Natural killer cell (primary cell): ENCODE data around the gene RGS19. TPM values are rescaled to one million over a fixed set of nuclear protein-coding genes. Genes with fewer than 3 reads are reported as not detected.

Experiments used
- ATAC-seq, 3 donors: fragments of 150-1000 bp in 2 of 3; fragments of 200-7000 bp in 1 of 3; cut with Tn5 transposase; 1 replicate in 1 of 3; 2 replicates in 2 of 3; pipeline ENCODE4 v1.10.0; 2021; ENCODE audit warnings: mild to moderate bottlenecking in 2 of 3, moderate library complexity in 2 of 3
- DNase-seq, 2 donors: peaks; one replicate each; pipeline versions ENCODE4 v3.0.0 to v3.0.0-alpha.2; 2013 to 2021; ENCODE audit warnings: mixed read lengths in 1 of 2
- H3K27ac ChIP-seq: one replicate; pipeline ENCODE4 v1.5.1; 2013; ENCODE audit warnings: mild to moderate bottlenecking, low read length
- H3K27me3 ChIP-seq: one replicate; pipeline ENCODE4 v1.6.1; 2013; ENCODE audit warnings: low read length; ENCODE audit not compliant: control insufficient read depth, insufficient read depth
- H3K36me3 ChIP-seq: one replicate; pipeline ENCODE4 v1.6.1; 2013; ENCODE audit warnings: low read length; ENCODE audit not compliant: control insufficient read depth, insufficient read depth
- H3K4me1 ChIP-seq: one replicate; pipeline ENCODE4 v1.6.1; 2013; ENCODE audit warnings: low read length; ENCODE audit not compliant: control insufficient read depth, insufficient read depth
- H3K4me3 ChIP-seq: one replicate; pipeline ENCODE4 v1.5.1; 2013; ENCODE audit warnings: low read length
- H3K9me3 ChIP-seq: one replicate; pipeline ENCODE4 v1.6.1; 2013; ENCODE audit warnings: low read length; ENCODE audit not compliant: control insufficient read depth, insufficient read depth
- H3K27ac Mint-ChIP-seq, 2 donors: one replicate each; pipeline ENCODE4 v1.8.0; 2022; ENCODE audit warnings: mild to moderate bottlenecking in 2 of 2, mixed read lengths in 2 of 2, moderate library complexity in 1 of 2
- H3K27me3 Mint-ChIP-seq, 2 donors: one replicate each; pipeline ENCODE4 v1.8.0; 2022; ENCODE audit warnings: low read depth in 2 of 2, mixed read lengths in 2 of 2
- H3K36me3 Mint-ChIP-seq: one replicate; pipeline ENCODE4 v1.8.0; 2022; ENCODE audit warnings: mixed read lengths
- H3K4me1 Mint-ChIP-seq, 2 donors: one replicate each; pipeline ENCODE4 v1.8.0; 2022; ENCODE audit warnings: mixed read lengths in 2 of 2
- H3K4me3 Mint-ChIP-seq: one replicate; pipeline ENCODE4 v1.8.0; 2022; ENCODE audit warnings: mild to moderate bottlenecking, moderate library complexity, mixed read lengths
- H3K9me3 Mint-ChIP-seq, 2 donors: one replicate each; pipeline ENCODE4 v1.8.0; 2022; ENCODE audit warnings: mixed read lengths in 2 of 2
- WGBS: methylation state at CpG from one replicate; pipeline ENCODE4 v1.1.7; 2013; ENCODE audit warnings: missing lambda C conversion rate; ENCODE audit not compliant: insufficient coverage; 5-methylcytosine and 5-hydroxymethylcytosine counted together
- intact Hi-C: fragments of 100-400 bp; cut with micrococcal nuclease; formaldehyde crosslinking; loops from one replicate; pipeline ENCODE4 v1.14.2; 2022
- total RNA-seq, 4 donors: library from RNA; stranded (reverse); fragments of 120-200 nt in 1 of 4; gene quantifications; one replicate each; pipeline versions ENCODE4 v1.2.3 to v1.2.4, GENCODE V29; 2013 to 2022
- TF ChIP-seq, protein P1 (sequence below): fragments of 200-600 bp; IDR thresholded peaks from one replicate; pipeline ENCODE4 v1.8.0; 2022; ENCODE audit warnings: antibody characterized with exemption

RGS19 gene
- total RNA-seq, 3 donors from 2014 or later (not counting 1 experiment from before 2014, with no cell fraction given): 61.9 to 76.4 (median 68.2) TPM

DNA sequence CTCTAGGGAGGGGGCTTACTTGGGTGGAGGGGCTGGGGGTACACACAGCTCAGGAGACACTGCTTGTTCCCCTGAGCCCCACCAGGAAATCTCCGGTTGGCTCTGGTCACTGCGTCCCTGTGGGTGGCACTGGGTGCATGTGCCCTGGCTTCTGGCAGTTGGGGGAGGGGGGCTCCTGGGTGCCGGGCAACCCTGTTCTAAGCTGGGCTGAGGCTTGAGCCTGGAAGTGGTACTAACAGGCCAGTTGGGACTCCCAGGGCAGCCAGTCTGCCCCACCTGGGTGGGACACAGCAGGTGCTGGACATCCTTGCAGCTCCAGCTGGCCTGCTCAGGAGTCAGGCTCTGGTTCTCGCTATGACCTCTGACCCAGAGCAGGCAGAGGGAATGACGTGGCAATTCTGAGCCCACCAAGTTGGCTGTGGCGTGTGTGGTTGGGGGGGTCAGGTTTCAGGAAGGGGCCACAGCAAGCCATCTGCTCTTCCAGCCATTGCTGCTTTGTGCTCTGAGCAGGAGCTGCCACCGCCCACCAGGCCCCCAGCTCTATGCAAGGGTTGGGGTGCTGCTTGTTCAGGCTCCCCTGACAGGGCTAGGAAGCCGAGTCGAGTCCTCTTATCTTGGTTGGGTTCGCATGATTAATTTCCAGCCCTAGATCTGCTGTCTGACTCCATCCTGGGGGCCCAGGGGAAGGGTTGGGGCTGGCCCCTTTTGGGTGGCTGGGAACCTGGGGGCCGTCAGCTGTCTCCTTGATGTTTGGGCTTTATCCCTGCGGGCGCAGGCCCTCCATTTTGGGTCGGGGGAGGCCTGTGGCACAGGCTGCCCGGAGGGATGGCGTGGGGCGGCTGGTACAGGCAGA lies 42.7 kb downstream of the RGS19 start:
- ATAC-seq: no peak
- intact Hi-C loops: loop anchor here (5.0 kb wide), 1 partner anchor 124 kb away; no protein-coding TSS in a partner anchor
- Histone ChIP-seq H3K4me1 (peaks cover 64% of the 10 kb centered on the region), H3K4me3 (no peak overlapping the region), H3K36me3 (peaks cover 17% of the 10 kb centered on the region), H3K27ac (no peak overlapping the region), H3K9me3 (no peaks in the 10 kb centered on the region), H3K27me3 (peaks cover 33% of the 10 kb centered on the region)
- no peak for DNase-seq
- WGBS: 69% methylated on average over 17 of the region's 17 CpGs
- Mint-ChIP-seq H3K27ac (no peak overlapping the region), H3K27me3 (peaks cover 7 to 17% of the 10 kb centered on the region in 2 donors), H3K36me3 (no peaks in the 10 kb centered on the region), H3K4me3 (no peak overlapping the region), H3K4me1 (peaks cover 5 to 11% of the 10 kb centered on the region in 2 donors), H3K9me3 (no peaks in the 10 kb centered on the region)
- TF ChIP-seq, protein P1, sequence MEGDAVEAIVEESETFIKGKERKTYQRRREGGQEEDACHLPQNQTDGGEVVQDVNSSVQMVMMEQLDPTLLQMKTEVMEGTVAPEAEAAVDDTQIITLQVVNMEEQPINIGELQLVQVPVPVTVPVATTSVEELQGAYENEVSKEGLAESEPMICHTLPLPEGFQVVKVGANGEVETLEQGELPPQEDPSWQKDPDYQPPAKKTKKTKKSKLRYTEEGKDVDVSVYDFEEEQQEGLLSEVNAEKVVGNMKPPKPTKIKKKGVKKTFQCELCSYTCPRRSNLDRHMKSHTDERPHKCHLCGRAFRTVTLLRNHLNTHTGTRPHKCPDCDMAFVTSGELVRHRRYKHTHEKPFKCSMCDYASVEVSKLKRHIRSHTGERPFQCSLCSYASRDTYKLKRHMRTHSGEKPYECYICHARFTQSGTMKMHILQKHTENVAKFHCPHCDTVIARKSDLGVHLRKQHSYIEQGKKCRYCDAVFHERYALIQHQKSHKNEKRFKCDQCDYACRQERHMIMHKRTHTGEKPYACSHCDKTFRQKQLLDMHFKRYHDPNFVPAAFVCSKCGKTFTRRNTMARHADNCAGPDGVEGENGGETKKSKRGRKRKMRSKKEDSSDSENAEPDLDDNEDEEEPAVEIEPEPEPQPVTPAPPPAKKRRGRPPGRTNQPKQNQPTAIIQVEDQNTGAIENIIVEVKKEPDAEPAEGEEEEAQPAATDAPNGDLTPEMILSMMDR: no peak

DNA sequence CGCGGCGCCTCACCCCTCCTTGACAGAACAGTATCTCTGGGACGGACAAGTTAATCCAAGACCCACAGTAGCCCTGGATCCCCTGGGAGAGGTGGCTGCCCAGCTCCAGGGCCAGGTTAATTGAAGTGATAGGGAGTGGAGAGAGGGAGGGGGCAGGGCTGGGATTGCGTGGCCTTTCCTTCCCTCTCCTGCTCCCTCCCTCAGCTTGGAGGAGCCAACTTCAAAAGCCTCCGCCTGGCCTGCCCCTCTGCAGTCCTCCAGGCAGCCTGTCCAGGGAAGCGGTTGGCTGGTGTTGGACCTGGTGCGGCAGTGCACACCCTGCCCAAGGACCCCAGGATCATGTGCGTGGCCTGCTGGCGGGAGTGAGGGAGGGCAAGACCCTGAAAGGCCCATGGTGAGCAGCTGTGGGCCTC lies 43.4 kb downstream of the RGS19 start, which contains the start of gene C20orf204:
C20orf204 (plus strand) TSS at position 250 of the 413 bp plus-strand sequence; CDS start at position 392, 142 bp downstream.
- Mint-ChIP-seq H3K4me3 (no peak within 1 kb of the TSS), H3K27me3 (peaks cover 7 to 15% of the 10 kb centered on the region in 2 donors), H3K9me3 (no peaks in the 10 kb centered on the region), H3K27ac (no peak within 1 kb of the TSS), H3K4me1 (peaks cover 5 to 11% of the 10 kb centered on the region in 2 donors), H3K36me3 (no peaks in the 10 kb centered on the region)
- no peak for DNase-seq
- Histone ChIP-seq H3K27ac (no peak within 1 kb of the TSS), H3K36me3 (peaks cover 20% of the 10 kb centered on the region), H3K4me3 (no peak within 1 kb of the TSS), H3K4me1 (peaks cover 58% of the 10 kb centered on the region), H3K27me3 (peaks cover 31% of the 10 kb centered on the region), H3K9me3 (no peaks in the 10 kb centered on the region)
- TF ChIP-seq, protein P1: no peak
- 93% methylated on average over 9 of the region's 10 CpGs for WGBS
- intact Hi-C loops: loop anchor here (5.0 kb wide), 1 partner anchor 124 kb away; no protein-coding TSS in a partner anchor
- ATAC-seq: no peak

DNA sequence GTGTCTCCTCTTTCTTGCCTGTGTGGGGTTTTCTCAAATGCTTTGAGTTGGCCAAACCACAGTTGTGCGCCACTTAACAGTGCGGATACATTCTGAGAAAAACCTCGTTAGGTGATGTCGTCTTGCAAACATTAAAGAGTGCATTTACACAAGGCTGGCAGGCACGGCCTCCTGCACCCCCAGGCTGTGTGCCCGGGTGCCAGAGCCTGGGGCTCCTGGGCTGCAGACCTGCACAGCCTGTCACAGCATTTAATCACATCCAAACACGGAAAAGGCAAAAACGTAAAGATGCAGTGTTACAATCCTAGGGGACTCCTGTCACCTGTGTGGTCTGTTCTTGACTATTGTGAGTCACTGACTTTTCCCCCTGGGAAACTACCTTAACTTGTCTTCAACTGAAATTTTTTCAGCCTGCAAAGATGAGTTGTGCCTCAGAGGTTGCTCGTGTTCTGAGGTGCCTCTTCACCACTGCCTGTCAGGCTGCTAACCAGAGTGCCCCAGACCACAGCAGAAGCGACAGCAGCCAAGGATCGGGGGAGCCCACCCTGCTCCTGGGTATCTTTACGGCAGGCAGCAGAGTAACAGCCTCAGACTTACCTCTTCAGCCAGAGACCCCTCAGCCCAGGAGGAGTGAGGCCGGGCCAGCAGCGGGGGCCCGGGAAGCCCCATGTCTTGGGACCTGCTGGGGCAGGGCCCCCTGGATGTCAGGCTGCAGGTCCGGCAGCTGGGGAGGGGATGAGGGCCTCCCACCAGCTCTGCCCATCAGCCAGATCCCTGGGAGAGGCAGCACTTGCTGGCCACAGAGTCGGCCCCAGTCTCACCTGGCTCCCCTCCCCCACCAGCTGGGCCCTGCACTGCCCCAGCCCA lies 44.0 kb downstream of the RGS19 start:
- Histone ChIP-seq H3K4me1 (peaks cover 54% of the 10 kb centered on the region), H3K27ac (no peak overlapping the region)
- no peak overlapping the region for H3K27ac Mint-ChIP-seq

More for the DNA sequence above, 44.0 kb downstream of the RGS19 start:
- H3K4me3 Mint-ChIP-seq: no peak overlapping the region
- H3K4me1 Mint-ChIP-seq: peaks cover 5 to 11% of the 10 kb centered on the region in 2 donors
- DNase-seq (peak in 1 of 2 donors; percentile 67), ATAC-seq (no peak)
- TF ChIP-seq, protein P1: no peak
- Histone ChIP-seq H3K9me3 (no peaks in the 10 kb centered on the region), H3K4me3 (no peak overlapping the region), H3K27me3 (peaks cover 28% of the 10 kb centered on the region), H3K36me3 (peaks cover 27% of the 10 kb centered on the region)
- H3K27me3 Mint-ChIP-seq: peaks cover 7 to 13% of the 10 kb centered on the region in 2 donors
- H3K9me3 Mint-ChIP-seq: no peaks in the 10 kb centered on the region
- intact Hi-C loops: loop anchor here (5.0 kb wide), 1 partner anchor 123 kb away; no protein-coding TSS in a partner anchor
- WGBS: 62% methylated on average over 17 of the region's 17 CpGs
- H3K36me3 Mint-ChIP-seq: no peaks in the 10 kb centered on the region
